VCaP (cell line): ENCODE results near the gene SOX5.
"Not testable (repeated sequence)": the region's sequence is repeated elsewhere in the genome, so short reads cannot be mapped to it uniquely, and the experiment has no call there.

Experiments used
- H3K27ac ChIP-seq: fragments of 450-650 bp; 2 replicates; pipeline ENCODE4 v1.5.1; 2017
- CTCF ChIP-seq: fragments of 450-650 bp; conservative IDR thresholded peaks from 2 replicates; pipeline ENCODE4 v1.5.1; 2017; ENCODE audit warnings: mild to moderate bottlenecking, moderate library complexity

The SOX5 gene

GRCh38 chr12:23843958-23844357 is 105.5 kb downstream of the SOX5 start:
- H3K27ac ChIP-seq: no peak overlapping the region
- no peak for TF ChIP-seq CTCF

DNA sequence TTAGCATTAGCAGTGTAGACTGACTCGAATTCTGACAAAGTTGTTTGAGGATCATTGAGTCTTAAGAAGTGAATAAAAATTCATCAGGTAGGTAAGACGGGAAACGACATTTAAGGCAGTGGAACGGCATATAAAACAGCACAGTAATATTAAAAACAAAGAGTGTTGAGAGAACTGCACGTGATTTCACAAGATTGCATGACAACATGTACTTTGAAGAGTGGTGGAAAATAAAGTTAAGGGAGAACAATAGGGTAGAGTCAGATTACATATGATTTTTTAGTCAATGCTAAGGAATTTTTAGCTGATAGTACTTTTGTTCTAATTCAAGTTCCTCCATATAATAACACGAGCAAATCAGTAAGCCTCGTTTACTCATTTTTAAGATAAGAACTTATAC is 115.4 kb downstream of the SOX5 start:
- TF ChIP-seq CTCF: no peak

GRCh38 chr12:23831739-23832138 is 117.7 kb downstream of the SOX5 start:
- no peak for TF ChIP-seq CTCF
- H3K27ac ChIP-seq: no peak overlapping the region

More for the DNA sequence above, 115.4 kb downstream of the SOX5 start:
- no peak overlapping the region for H3K27ac ChIP-seq

- TF ChIP-seq CTCF: no peak
- no peak overlapping the region for H3K27ac ChIP-seq
Observed at GRCh38 chr12:23830210-23830609, 119.3 kb downstream of the SOX5 start.

GRCh38 chr12:23827353-23827752 is 122.1 kb downstream of the SOX5 start:
- no peak for TF ChIP-seq CTCF
- no peak overlapping the region for H3K27ac ChIP-seq

GRCh38 chr12:23825124-23825523 is 124.3 kb downstream of the SOX5 start:
- H3K27ac ChIP-seq: not testable (repeated sequence)

DNA sequence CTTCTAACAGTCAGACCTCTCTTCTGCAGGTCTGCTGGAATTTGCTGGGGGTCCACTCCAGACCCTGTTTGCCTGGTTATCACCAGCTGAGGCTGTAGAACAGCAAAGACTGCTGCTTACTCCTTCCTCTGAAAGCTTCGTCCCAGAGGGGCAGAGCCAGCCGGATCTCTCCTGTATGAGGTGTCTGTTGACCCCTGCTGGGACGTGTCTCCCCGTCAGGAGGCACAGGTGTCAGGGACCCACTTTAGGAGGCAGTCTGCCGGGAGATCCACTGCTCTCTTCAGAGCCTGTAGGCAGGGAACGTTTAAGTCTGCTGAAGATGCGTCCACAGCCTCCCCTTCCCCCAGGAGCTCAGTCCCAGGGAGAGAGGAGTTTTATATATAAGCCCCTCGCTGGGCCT is 125.1 kb downstream of the SOX5 start:
- TF ChIP-seq CTCF: no peak
- no peak overlapping the region for H3K27ac ChIP-seq

DNA sequence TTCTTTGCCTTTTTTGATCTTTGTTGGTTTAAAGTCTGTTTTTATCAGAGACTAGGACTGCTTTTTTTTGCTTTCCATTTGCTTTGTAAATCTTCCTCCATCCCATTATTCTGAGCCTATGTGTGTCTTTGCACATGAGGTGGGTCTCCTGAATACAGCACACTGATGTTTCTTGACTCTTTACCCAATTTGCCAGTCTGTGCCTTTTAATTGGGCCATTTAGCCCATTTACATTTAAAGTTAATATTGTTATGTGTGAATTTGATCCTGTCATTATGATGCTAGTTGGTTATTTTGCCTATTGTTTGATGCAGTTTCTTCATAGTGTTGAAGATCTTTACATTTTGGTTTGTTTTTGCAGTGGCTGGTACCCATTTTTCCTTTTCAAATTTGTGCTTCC is 126.6 kb downstream of the SOX5 start:
- H3K27ac ChIP-seq: not testable (repeated sequence)

- no peak for TF ChIP-seq CTCF
- H3K27ac ChIP-seq: no peak overlapping the region
Observed at GRCh38 chr12:23817345-23817744, 132.1 kb downstream of the SOX5 start.
